H54 (cell line): ENCODE results near the gene TNXB.
A peak's percentile ranks its signal among the peaks of the same experiment; 100 is the strongest.
"Not testable (repeated sequence)": the region's sequence is repeated elsewhere in the genome, so short reads cannot be mapped to it uniquely, and the experiment has no call there.

Experiments used
- DNase-seq: peaks from one replicate; pipeline ENCODE4 v3.0.0; 2011; ENCODE audit warnings: low spot score, mixed read lengths; ENCODE audit not compliant: insufficient read length
- FAIRE-seq: peaks from 3 replicates; lab custom pipeline; 2011; peaks lifted over from hg19 to GRCh38; lab: Jason Lieb, UNC
- POLR2A ChIP-seq: IDR thresholded peaks from 2 replicates; pipeline ENCODE4 v1.6.1; 2011; ENCODE audit warnings: low read depth, mild to moderate bottlenecking, low read length

TNXB gene

DNA sequence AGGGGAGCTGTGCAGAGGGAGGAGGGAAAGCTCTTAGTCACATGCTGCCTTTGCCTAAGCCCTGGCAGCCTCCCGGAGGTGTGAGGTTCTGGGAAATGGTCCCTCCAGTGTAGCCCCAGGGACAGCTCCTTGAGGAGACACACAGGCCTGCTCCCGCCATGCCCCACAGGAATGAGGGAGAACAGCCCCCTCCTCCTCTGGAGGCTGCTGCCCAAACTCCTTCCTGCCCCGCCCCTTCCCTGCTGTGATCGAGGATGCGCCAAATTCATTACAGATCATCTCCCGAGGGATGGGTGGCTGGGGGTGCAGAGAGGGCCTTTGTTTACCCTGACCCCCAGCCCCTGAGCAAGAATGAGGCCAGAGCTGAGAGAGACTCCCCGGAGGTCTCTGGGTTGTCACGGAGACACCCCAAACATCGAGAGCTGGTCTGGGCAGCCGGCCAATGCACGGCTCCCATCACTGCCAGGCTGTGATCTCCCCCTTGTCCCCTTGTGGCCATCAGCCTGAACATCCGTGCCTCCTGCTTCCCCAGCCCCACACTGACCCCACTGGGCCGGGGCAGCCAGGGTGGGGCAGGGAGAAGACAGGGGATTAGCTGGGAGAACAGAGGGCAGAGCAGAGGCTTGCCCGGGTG, 62.6 kb downstream of the TNXB start:
- TF ChIP-seq POLR2A: no peak
- DNase-seq (peak; percentile 35), FAIRE-seq (no peak)

DNA sequence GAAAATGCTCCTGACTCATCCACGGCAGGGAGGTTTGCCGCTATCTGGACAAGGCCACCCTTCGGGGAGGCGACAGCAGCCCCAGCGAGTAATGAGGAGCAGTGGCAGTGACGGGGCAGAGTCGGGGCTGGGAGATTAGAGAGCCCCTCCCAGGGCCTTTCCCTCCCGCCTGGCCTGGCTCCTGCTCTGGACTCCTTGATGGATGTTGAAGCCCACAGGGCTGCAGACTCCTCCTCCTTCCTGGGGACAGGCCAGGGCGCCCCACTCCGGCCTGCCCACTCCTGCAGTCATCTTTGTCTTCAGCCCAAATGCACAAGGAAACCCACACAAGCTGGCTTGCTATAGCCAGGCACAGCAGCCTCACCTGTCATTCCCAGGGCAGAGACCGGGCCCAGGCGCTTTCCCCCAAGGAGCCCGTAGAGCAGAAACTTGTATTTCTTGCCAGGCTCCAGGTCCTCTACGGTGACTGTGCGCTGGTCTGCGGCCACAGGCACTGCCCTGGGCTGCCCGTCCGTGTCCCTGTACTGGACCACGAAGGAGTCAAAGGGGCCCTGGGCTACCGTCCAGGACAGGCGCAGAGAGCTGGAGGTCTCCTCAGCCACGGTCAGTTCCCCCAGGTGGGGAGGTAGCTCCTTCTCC, 63.2 kb downstream of the TNXB start:
- no peak for DNase-seq
- TF ChIP-seq POLR2A: no peak
- FAIRE-seq: no peak

DNA sequence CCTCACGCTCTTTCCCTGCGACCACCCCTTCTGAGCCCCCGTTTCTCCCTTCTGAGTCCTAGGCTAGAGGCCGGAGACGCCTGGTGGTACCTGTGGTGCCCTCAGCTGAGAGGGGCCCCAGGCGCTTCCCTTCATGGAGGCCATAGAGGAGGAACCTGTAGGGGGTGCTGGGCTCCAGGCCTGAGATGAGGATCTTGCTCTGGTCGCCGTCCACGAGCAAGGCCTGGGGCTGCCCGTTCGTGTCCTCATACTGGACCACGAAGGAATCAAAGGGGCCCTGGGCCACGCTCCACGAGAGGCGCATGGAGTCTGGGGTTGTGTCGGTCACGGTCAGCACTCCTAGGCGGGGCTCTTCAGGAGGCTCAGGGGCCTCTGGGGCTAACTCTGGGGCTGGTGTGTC, 64.2 kb downstream of the TNXB start:
- DNase-seq, FAIRE-seq: not testable (repeated sequence)

- not testable (repeated sequence) for FAIRE-seq, DNase-seq
These were observed 65.4 kb downstream of the TNXB start for GRCh38 chr6:32043589-32044380.

GRCh38 chr6:32042276-32042675, 66.9 kb downstream of the TNXB start:
- not testable (repeated sequence) for FAIRE-seq, DNase-seq

- not testable (repeated sequence) for DNase-seq, FAIRE-seq
These were observed 67.8 kb downstream of the TNXB start for GRCh38 chr6:32041385-32041784.

GRCh38 chr6:32041050-32041321, 68.2 kb downstream of the TNXB start:
- not testable (repeated sequence) for FAIRE-seq

GRCh38 chr6:32040299-32041049, 68.7 kb downstream of the TNXB start:
- not testable (repeated sequence) for FAIRE-seq, DNase-seq

More at GRCh38 chr6:32041050-32041321, 68.2 kb downstream of the TNXB start:
- not testable (repeated sequence) for DNase-seq

DNA sequence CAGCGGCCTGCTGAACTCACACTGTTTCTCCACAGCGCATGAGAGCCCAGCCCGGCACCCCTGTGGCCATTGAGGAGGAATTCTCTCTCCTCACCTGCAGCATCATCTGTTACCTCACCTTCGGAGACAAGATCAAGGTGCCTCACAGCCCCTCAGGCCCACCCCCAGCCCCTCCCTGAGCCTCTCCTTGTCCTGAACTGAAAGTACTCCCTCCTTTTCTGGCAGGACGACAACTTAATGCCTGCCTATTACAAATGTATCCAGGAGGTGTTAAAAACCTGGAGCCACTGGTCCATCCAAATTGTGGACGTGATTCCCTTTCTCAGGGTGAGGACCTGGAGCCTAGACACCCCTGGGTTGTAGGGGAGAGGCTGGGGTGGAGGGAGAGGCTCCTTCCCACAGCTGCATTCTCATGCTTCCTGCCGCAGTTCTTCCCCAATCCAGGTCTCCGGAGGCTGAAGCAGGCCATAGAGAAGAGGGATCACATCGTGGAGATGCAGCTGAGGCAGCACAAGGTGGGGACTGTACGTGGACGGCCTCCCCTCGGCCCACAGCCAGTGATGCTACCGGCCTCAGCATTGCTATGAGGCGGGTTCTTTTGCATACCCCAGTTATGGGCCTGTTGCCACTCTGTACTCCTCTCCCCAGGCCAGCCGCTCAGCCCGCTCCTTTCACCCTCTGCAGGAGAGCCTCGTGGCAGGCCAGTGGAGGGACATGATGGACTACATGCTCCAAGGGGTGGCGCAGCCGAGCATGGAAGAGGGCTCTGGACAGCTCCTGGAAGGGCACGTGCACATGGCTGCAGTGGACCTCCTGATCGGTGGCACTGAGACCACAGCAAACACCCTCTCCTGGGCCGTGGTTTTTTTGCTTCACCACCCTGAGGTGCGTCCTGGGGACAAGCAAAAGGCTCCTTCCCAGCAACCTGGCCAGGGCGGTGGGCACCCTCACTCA, 69.5 kb downstream of the TNXB start:
- FAIRE-seq, DNase-seq: not testable (repeated sequence)

GRCh38 chr6:32038878-32039277, 70.3 kb downstream of the TNXB start:
- not testable (repeated sequence) for DNase-seq, FAIRE-seq

DNA sequence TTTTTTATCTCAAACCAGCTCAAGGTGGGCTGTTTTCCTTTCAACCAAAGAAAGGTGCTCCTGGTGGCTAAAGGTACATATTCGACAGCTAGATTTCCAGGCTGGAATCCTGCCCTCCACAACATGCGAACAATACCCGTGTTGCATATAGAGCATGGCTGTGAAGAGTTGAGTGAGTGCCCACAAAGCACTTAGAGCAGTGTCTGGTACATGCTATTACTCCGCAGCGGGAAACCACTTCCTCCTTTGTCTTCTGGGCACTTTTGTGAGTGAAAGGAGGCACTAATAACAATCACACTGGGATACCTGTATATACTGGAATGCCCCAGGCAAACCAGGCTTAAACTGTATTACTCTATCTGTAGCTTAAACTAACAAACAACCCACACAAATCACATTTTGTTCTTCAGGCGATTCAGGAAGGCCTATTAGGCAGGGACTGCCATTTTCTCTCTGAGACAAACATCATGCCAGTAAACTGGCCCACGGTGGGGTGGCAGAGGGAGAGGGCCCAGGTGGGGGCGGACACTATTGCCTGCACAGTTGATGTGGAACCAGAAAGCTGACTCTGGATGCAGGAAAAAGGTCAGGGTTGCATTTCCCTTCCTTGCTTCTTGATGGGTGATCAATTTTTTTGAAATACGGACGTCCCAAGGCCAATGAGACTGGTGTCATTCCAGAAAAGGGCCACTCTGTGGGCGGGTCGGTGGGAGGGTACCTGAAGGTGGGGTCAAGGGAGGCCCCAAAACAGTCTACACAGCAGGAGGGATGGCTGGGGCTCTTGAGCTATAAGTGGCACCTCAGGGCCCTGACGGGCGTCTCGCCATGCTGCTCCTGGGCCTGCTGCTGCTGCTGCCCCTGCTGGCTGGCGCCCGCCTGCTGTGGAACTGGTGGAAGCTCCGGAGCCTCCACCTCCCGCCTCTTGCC, 71.3 kb downstream of the TNXB start, which contains the start of gene CYP21A2:
Gene CYP21A2 (plus strand): TSS at position 818 of the 927 bp plus-strand sequence. CDS start 8 bp downstream, at position 826.
- FAIRE-seq, DNase-seq: not testable (repeated sequence)

- not testable (repeated sequence) for DNase-seq, FAIRE-seq
These were observed 72.0 kb downstream of the TNXB start for GRCh38 chr6:32037136-32037535.

DNA sequence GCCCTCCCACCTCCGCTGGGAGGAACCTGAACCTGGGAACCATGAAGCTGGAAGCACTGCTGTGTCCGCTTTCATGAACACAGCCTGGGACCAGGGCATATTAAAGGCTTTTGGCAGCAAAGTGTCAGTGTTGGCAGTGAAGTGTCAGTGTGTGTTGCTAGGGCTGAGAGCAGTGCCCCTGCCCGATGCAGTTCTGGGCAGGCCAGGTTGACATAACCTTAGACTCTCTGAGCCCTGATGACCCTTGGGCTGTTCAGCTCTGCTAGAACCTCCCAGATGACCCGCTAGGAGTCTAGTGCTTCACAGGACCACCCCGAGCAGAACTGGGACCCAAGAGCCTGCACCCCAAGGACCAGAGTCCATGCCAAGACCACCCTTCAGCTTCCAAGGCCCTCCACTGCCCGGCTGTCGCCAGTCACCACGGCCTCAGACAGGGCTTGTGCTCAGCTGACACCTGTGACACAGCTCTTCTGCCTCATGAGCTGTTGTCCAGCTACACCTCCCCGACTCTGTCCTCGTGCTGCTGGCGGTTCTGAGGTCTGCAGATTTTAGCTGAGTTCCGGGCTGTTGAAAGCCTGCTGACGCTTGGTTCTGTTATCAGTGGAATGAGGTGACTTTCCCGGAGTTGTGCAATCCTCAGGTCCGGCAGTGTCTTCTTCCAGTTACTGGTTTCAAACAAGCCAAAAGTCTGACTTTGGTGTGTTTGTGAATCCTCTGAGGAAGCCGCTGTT, 73.7 kb downstream of the TNXB start:
- DNase-seq, FAIRE-seq: not testable (repeated sequence)

- FAIRE-seq, DNase-seq: not testable (repeated sequence)
These were observed 79.6 kb downstream of the TNXB start for GRCh38 chr6:32029553-32029952.

GRCh38 chr6:32028631-32029030, 80.5 kb downstream of the TNXB start:
- not testable (repeated sequence) for FAIRE-seq, DNase-seq

DNA sequence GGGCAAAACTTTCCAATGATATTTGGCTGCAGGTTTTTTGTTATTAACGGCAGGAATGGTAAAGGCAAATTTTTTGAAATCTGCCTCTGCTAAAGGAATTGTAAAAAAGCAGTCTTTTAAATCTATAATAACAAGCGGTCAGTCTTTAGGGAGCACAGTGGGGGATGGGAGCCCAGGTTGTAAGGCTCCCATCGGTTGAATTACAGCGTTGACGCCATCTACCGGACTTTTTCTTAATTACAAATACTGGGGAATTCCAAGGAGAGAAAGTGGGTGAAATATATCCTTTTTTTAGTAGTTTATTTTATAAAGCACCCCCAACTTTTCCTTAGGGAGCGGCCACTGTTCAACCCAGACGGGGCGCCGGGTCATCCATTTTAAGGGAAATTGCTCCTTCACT, 87.0 kb downstream of the TNXB start:
- not testable (repeated sequence) for DNase-seq, FAIRE-seq

- DNase-seq, FAIRE-seq: not testable (repeated sequence)
These were observed 94.6 kb downstream of the TNXB start, which contains the start of gene C4B for GRCh38 chr6:32014547-32014946. Gene C4B (plus strand): TSS chr6:32014795. CDS start chr6:32014846, 51 bp downstream.
